Cerebellar nuclear complex (tissue), 1 donor: ENCODE data around the gene MAD2L2.
"Not testable (repeated sequence)": the region's sequence is repeated elsewhere in the genome, so short reads cannot be mapped to it uniquely, and the experiment has no call there.

Experiments used
- DNase-seq, 2 experiments: peaks; one replicate each; lab custom pipeline; 2025; lab: John Stamatoyannopoulos, UW

MAD2L2 gene

GRCh38 chr1:11653101-11653860 lies 27.7 kb downstream of the MAD2L2 start:
- DNase-seq: no peak

DNA sequence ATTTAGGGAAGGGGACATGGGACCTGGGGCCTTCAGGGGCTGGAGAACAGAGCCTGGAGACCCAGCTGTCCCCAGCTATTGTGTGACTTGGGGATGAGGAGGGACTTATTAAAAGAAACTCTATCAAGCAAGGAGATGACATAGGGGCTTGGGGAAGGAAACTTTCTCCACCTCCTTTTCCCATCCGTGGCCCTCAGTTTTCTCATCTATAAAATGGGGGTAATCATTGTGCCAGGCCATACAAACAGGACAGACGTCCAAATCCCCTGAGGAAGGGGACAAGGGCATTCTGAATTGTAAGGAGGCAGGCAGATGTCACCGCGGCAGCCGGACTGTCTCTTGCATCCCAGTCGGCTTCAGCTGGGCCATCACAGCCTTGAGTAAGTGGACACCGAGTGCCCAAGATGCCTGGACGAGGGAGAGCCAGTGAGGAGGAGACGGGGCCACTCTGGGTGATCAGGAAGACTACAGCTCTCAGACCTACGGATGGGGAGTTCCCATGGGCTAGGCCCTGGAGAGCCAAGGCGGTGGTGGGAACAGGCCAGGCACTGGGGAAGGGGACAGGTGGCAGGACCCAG lies 28.7 kb downstream of the MAD2L2 start:
- DNase-seq: no peak

DNA sequence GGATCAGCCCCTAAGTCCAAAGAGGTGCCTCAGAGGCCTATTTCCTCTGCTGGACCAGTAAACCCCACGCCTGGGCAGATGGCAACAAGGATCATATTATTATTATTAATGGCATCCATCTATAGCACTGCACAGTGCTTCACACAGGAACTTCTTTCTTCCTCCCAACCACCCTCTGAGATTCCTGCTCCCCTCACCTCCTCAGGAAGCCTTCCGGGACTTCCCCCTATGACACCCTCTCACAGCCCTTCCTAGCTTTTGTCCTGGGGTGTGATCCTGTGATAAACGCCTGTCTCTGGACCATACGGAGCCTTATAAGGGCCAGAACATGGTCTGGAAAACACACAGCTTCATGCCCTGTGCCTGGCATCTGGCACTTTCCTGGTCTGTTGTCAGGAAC lies 29.9 kb downstream of the MAD2L2 start:
- no peak for DNase-seq

DNA sequence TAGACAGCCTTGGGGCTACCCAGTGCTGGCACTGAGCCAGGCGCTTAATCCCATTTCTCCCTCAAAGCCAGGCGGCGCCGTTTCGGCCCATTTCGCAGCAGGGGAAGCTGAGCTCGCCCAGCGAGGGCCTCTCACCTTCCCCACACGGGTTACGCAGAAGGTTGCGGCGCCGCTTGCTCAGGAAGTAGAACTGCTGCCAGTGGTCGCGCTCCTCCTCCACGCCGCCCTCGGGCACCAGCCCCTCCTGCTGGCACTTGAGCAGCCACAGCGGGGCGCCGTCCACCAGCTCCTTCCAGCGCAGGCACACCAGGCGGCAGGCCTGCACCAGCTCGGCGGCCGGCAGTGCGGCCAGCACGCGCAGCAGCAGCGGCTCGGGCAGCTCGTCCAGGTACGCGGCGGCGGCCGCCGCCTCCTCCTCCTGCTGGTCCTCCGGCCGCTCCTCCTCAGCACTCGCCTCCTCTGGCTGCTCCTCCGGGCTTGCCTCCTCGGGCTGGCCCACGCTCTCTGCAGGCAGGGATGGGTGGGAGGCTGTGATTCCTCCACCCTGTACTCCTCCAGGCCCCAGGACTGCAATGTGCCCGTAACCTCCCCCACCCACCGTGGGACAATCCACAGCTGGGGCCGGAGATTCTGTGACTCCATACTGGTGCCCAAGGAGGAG lies 30.5 kb downstream of the MAD2L2 start:
- no peak for DNase-seq

DNA sequence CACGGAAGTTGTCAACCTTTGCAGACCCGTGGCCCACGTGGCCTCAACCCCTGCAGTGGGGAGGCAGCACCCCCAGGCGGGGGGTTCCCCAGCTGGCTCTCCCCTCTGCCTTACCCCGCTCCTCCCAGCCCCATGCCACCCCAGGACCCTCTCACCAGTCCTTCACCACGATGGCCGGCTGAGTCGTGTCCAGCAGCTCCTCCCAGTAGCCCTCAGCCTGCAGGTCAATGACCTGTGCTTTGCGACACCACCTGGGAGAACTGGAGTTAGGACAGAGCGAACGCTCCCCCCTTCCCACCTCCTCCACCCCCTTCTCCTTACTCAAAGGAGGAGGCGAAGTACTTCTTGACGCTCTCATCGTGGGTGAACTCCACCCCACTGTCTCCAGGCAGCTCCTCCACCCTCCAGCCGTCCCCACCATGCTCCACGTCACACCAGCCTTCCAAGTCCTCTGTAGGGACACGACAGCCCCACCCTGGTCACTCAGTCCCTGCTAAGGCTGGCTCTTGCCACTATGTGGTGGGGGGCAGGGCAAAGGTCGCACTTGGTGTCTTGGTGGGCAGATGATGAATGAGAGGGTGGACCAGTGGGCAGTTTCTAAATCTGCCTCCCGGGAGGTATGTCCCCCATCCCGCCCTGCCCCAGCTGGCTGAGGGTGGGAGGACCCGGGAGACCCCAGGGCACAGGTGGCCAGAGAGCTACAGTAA lies 31.2 kb downstream of the MAD2L2 start:
- DNase-seq: no peak

- DNase-seq: no peak
Observed at GRCh38 chr1:11649237-11649623, 31.7 kb downstream of the MAD2L2 start.

DNA sequence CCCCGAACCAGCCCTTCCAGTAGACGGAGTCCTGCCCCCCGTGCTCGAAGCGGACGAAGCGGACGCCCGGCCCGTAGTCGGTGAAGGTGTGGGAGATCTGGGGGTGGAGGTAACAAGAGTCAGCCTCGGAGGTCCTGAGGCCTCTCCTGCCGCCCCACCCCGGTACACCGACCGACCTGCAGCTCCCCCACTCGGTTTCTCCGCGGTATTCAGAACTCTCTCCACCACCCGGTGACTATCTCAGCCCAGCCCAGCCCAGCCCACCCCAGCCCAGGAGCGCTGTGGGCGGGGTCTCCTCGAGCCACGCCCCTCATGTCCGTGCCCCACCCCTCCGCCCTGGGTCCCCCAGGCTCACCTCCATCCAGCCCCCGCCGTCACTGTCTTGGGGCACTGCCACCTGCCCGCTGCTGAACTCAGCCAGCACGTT lies 32.2 kb downstream of the MAD2L2 start:
- DNase-seq: no peak

- DNase-seq: no peak
Observed at GRCh38 chr1:11648039-11648438, 32.9 kb downstream of the MAD2L2 start.

DNA sequence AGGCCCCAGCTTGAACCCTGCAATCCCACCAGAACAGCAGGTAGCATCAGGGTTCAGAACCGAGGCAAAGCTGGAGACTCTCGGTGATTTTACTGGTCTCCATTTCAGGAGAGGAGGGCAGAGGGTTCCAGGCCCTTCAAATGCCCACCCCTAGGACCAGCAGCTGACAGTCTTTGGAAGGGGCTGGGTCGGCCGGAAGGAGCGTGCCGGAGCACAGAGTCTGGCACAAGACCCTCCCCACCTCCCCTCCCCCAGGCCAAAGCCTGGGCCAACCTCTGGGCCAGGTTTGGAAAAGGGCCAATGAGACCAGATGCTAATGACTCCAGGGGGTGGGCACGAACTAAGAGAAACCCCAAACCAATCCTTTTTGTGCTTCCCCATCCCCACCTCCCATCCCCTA lies 33.6 kb downstream of the MAD2L2 start:
- DNase-seq: no peak

DNA sequence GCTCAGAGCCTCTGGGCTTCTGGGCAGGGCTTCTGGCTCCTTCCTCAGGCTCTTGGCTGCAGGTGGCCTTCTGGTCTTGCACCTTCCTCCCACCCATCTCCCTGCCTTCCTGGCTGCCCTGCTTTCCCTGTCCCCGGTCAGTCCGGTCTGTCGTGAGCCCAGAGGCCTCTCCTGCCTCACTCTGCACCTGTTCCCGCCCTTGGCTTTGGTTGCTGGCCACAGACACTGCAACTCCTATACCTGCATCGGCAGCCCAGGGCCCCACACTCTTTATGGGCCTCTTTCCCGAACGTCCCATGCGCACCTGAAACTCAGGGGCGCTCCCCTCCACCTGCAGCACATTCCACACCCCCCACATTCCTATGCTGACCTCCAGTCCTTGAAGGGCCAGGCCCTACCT lies 34.6 kb downstream of the MAD2L2 start:
- DNase-seq: no peak

DNA sequence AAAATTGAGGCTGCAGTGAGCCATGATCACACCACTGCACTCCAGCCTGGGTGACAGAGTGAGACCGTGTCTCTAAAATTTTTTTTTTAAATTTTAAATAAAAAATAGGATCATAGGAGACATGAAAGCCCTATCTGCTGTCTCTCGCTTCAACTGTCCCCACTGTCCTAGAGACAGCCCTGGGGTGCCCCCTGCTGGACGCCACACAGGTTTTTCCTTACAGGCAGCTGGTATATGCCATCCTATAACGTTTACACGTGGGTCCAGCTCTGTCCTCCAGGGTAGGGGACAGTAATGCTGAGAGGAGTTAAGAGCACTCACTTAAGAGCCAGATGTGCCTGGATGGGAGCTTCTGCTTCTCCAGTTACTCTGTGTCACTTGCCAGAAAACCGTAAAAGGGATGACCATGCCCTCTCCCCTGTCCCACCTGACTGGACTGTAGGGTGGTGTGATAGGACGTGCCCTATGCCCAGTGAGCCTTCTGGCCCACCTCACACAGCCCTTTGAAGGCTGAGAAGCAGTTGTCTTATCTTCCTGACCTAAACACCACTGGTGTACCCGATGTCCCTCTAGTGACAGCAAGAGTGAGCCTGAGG lies 35.2 kb downstream of the MAD2L2 start:
- DNase-seq: peak in 1 of 2 experiments; percentile 46

GRCh38 chr1:11645270-11645669 lies 35.7 kb downstream of the MAD2L2 start:
- no peak for DNase-seq

GRCh38 chr1:11643782-11644181 lies 37.2 kb downstream of the MAD2L2 start:
- DNase-seq: no peak

GRCh38 chr1:11642418-11643017 lies 38.4 kb downstream of the MAD2L2 start:
- not testable (repeated sequence) for DNase-seq

- DNase-seq: no peak
Observed at GRCh38 chr1:11641776-11642305, 39.1 kb downstream of the MAD2L2 start.

DNA sequence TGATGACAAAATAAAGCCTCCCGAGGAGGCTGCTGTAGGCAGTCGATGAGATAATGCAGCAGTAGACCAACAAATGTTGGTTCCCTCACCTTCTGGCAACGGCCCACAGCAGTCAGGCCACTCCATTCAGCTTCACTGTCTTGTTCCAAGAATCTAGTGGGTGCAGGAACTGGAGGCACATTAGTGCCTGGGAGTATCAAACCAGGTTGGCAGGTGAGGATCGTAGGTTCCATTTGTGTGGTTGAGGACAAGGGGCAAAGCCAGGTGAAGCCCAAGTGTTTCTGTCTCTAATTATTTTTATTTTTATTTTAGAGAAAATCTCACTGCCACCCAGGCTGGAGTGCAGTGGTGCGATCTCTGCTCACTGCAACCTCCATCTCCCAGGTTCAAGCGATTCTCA lies 40.0 kb downstream of the MAD2L2 start:
- no peak for DNase-seq

GRCh38 chr1:11640101-11640500 lies 40.8 kb downstream of the MAD2L2 start:
- no peak for DNase-seq

GRCh38 chr1:11639372-11639771 lies 41.6 kb downstream of the MAD2L2 start:
- no peak for DNase-seq

GRCh38 chr1:11638121-11638520 lies 42.8 kb downstream of the MAD2L2 start:
- DNase-seq: no peak

GRCh38 chr1:11634365-11635192 lies 46.4 kb downstream of the MAD2L2 start:
- DNase-seq: no peak
